ENCODE data around the gene HOXD8.
A peak's percentile ranks its signal among the peaks of the same experiment; 100 is the strongest.

The HOXD8 gene

GRCh38 chr2:176142281-176142680 is 12.8 kb downstream of the HOXD8 start:
- H3K27ac Mint-ChIP-seq = peak overlapping the region; percentile 88 to 99 (median 99)
- peaks cover 51% of the 10 kb centered on the region for H3K36me3 Mint-ChIP-seq (ENCODE audit: low read depth)
- H3K4me3 Mint-ChIP-seq = peak overlapping the region; percentile 88 to 97 (median 89)
- no peaks in the 10 kb centered on the region for H3K27me3 Mint-ChIP-seq (ENCODE audit: low read depth)
- H3K9me3 Mint-ChIP-seq = no peaks in the 10 kb centered on the region
- TF ChIP-seq CTCF (IDR thresholded peaks at IDR 0.05; ENCODE audit: unreplicated experiment in 3 of 3) = no peak
- peaks cover 65% of the 10 kb centered on the region for H3K4me1 Mint-ChIP-seq

GRCh38 chr2:176145085-176145969 is 15.8 kb downstream of the HOXD8 start:
- Mint-ChIP-seq H3K4me1 (peaks cover 87% of the 10 kb centered on the region), H3K36me3 (ENCODE audit: low read depth) (peaks cover 56% of the 10 kb centered on the region), H3K4me3 (peak overlapping the region; percentile 84 to 96 (median 94)), H3K9me3 (no peaks in the 10 kb centered on the region), H3K27me3 (ENCODE audit: low read depth) (no peaks in the 10 kb centered on the region), H3K27ac (peak overlapping the region; percentile 95 to 99 (median 97))
- TF ChIP-seq CTCF (IDR thresholded peaks at IDR 0.05; ENCODE audit: unreplicated experiment in 3 of 3) = no peak

DNA sequence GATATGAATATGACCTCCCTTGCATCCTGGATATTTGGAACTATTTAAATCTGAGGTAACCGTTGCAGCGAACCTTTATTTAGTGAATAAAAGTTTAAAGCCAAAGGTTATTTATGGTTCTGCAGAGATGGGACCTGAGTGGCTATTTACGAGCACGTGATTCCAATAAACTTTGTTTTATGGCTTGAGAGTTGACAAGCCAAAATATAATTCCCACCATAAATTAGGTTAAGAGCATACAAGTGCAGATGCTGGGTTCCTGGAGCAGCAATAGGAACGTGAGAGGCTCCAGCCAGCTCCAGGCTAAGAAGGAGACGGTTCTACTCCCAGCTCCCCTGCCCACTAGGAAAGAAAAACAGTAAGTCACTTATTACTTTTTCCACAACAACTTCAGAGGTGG is 16.6 kb downstream of the HOXD8 start:
- peaks cover 91% of the 10 kb centered on the region for H3K4me1 Mint-ChIP-seq
- H3K4me3 Mint-ChIP-seq = peak overlapping the region; percentile 84 to 96 (median 94)
- no peaks in the 10 kb centered on the region for H3K27me3 Mint-ChIP-seq (ENCODE audit: low read depth)
- peaks cover 61% of the 10 kb centered on the region for H3K36me3 Mint-ChIP-seq (ENCODE audit: low read depth)
- no peak for TF ChIP-seq CTCF (IDR thresholded peaks at IDR 0.05; ENCODE audit: unreplicated experiment in 3 of 3)
- peak overlapping the region; percentile 95 to 99 (median 97) for H3K27ac Mint-ChIP-seq
- no peaks in the 10 kb centered on the region for H3K9me3 Mint-ChIP-seq

DNA sequence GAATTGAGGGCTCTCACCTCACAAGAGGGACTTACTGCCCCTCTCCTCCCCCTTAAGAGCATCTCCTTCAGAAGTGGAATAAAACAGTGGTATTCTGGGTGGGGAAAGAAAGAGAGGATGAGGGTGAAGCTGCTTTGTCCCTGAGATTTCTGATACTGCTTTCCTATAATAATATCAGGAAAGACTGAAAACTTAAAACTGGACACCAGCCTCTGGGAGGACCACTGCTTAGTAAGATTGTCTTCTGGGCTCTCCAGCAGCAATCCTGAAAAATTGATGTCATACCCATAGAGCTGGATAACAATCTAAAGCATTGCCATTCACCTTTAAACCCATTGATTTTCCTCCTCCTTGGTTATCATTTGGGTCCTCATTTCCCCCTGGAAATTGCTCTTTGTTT is 17.1 kb downstream of the HOXD8 start:
- Mint-ChIP-seq H3K4me1 (peaks cover 90% of the 10 kb centered on the region), H3K27ac (peak overlapping the region; percentile 95 to 99 (median 97)), H3K27me3 (ENCODE audit: low read depth) (no peaks in the 10 kb centered on the region), H3K4me3 (peak overlapping the region; percentile 84 to 96 (median 94)), H3K9me3 (no peaks in the 10 kb centered on the region), H3K36me3 (ENCODE audit: low read depth) (peaks cover 65% of the 10 kb centered on the region)
- no peak for TF ChIP-seq CTCF (IDR thresholded peaks at IDR 0.05; ENCODE audit: unreplicated experiment in 3 of 3)

DNA sequence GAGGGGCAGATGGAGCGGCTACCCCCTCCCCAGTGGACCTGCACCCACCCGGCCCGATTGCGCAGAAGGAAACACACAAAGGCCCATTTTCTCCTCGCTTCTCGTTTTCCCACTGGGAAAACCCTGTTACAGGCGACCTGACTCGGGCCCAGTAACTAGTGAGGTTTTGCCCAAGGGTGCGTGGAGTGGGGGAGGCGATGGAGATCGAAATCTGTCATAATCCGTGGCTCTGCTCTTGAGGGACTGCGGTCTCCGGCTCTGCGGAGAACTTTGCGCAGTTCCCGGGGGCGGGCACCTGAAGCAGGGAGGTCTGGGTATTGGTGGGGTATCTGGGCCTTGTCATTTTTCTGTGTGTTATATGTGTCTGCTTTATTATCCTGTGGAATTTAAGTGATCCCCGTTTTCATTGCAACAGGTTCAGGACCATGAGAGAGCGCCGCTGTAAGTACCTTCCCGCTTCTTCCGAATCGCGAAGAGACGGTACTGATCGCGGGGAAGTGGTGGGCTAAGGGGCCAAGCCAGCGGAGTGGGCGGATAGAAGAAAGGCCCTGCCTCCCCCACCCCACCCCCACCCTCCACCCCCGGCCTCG is 17.8 kb downstream of the HOXD8 start:
- Mint-ChIP-seq H3K27ac (peak overlapping the region; percentile 95 to 99 (median 97)), H3K4me3 (peak overlapping the region; percentile 84 to 96 (median 94)), H3K36me3 (ENCODE audit: low read depth) (peaks cover 67% of the 10 kb centered on the region), H3K27me3 (ENCODE audit: low read depth) (no peaks in the 10 kb centered on the region), H3K4me1 (peaks cover 84% of the 10 kb centered on the region), H3K9me3 (no peaks in the 10 kb centered on the region)
- no peak for TF ChIP-seq CTCF (IDR thresholded peaks at IDR 0.05; ENCODE audit: unreplicated experiment in 3 of 3)
